Esophagus squamous epithelium (tissue), 4 donors: Measurements from ENCODE around the gene PYURF.

Experiments
- POLR2A ChIP-seq, 4 donors: fragments of 450-650 bp; IDR thresholded peaks; one replicate each; pipeline ENCODE4 v1.6.1; 2017; ENCODE audit warnings: antibody characterized with exemption in 4 of 4, mild to moderate bottlenecking in 4 of 4, moderate library complexity in 3 of 4
- TF ChIP-seq, protein P1 (sequence below), 6 experiments: fragments of 450-650 bp in 4 of 6; fragments of 200-600 bp in 2 of 6; sonication (generic) in 2 of 6; IDR thresholded peaks; one replicate each; pipeline ENCODE4 v1.5.1; 2016 to 2019; ENCODE audit warnings: antibody characterized with exemption in 6 of 6, mild to moderate bottlenecking in 4 of 6, moderate library complexity in 4 of 6

DNA sequence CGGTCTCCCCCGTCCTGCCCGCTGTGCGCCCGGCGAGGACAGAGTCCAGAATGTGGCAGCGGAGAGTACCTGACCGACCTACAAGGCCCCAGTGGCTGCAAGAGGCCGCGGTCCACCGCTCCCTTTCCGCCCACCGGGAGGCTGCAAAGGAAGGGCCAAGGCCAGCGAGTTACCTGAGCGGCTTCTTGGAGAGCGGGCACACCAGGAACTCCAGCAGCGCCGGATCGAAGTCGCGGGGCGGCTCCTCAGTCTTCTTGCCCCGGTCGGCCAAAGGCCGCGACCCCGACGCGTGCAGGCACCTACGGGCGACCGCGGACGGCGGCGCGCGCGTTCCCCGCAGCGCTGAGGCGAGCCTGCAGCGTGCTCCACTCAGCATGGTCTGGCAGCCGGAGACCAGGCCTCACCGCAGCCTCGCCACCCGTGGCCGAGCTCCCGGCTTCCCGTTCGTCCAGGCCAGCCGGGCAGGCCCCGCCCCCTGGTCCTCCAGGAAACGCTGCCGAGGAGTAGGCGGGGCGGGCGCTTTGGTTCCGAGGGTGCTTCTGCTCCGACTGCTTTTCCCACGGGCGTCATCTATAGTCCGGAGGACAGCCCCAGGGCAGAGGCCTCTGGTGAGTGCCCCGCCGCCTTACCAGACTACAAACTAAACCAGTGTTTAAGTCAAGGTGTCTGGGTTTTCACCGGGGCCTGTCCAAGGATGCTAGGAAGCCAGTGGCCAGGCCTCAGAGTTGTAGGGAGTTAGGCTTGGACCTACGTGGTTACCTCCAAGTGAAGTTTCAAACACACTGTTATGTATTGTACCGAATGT lies at the start of gene PYURF:
- TF ChIP-seq, protein P1, sequence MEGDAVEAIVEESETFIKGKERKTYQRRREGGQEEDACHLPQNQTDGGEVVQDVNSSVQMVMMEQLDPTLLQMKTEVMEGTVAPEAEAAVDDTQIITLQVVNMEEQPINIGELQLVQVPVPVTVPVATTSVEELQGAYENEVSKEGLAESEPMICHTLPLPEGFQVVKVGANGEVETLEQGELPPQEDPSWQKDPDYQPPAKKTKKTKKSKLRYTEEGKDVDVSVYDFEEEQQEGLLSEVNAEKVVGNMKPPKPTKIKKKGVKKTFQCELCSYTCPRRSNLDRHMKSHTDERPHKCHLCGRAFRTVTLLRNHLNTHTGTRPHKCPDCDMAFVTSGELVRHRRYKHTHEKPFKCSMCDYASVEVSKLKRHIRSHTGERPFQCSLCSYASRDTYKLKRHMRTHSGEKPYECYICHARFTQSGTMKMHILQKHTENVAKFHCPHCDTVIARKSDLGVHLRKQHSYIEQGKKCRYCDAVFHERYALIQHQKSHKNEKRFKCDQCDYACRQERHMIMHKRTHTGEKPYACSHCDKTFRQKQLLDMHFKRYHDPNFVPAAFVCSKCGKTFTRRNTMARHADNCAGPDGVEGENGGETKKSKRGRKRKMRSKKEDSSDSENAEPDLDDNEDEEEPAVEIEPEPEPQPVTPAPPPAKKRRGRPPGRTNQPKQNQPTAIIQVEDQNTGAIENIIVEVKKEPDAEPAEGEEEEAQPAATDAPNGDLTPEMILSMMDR (IDR thresholded peaks at IDR 0.05): no peak
- peak in 3 of 4 donors; percentile 25 to 87 (median 77) for TF ChIP-seq POLR2A (IDR thresholded peaks at IDR 0.05)
